GM12891 (cell line): ENCODE data around the gene UPF2.
A peak's percentile ranks its signal among the peaks of the same experiment; 100 is the strongest.

Source experiments
- DNase-seq: peaks from one replicate; pipeline ENCODE4 v3.0.0; 2011; ENCODE audit warnings: low spot score; ENCODE audit not compliant: insufficient read length
- FAIRE-seq: peaks from 2 replicates; lab custom pipeline; 2011; peaks lifted over from hg19 to GRCh38; lab: Jason Lieb, UNC
- PAX5 ChIP-seq: IDR thresholded peaks from 2 replicates; pipeline ENCODE4 v1.6.1; 2011; ENCODE audit warnings: low read length, moderate library complexity, mild to moderate bottlenecking; ENCODE audit not compliant: insufficient read depth, severe bottlenecking
- POLR2A ChIP-seq: IDR thresholded peaks from 2 replicates; pipeline ENCODE4 v1.6.1; 2011; ENCODE audit warnings: low read depth, low read length, control low read depth
- POLR2AphosphoS5 ChIP-seq: IDR thresholded peaks from 2 replicates; pipeline ENCODE4 v1.6.1; 2011; ENCODE audit warnings: low read depth, low read length, control low read depth
- POU2F2 ChIP-seq: IDR thresholded peaks from 2 replicates; pipeline ENCODE4 v1.6.1; 2011; ENCODE audit warnings: low read depth, mild to moderate bottlenecking, control low read depth, low read length, moderate library complexity
- SPI1 ChIP-seq: IDR thresholded peaks from 2 replicates; pipeline ENCODE4 v1.6.1; 2011; ENCODE audit warnings: low read depth, low read length, control low read depth
- TAF1 ChIP-seq: IDR thresholded peaks from 2 replicates; pipeline ENCODE4 v1.6.1; 2011; ENCODE audit warnings: low read depth, low read length, control low read depth

The UPF2 gene

GRCh38 chr10:11910102-11910501 lies 132.5 kb downstream of the UPF2 start:
- TF ChIP-seq POLR2A (no peak), POLR2AphosphoS5 (no peak), SPI1 (no peak), PAX5 (no peak), TAF1 (no peak), POU2F2 (no peak)
- FAIRE-seq, result no peak
- no peak for DNase-seq

DNA sequence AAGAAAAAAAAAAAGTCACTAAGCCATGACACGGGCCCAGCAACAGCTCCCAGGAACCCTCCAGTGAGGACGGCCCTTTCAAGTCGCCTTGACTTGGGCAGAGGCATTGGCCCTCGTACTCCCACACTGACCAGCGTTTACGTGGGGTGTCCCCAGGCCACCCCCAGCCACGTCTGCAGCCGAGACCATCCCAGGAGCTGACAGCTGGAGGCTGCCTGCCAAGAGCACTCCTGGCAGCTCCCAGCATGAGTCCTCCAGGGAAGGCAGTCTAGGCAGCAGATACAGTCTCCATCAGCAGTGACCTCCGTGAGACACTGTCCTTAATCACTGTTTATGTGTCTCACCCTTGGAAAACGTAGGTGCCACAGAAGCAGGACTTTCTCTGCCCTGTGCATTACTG lies 133.0 kb downstream of the UPF2 start:
- FAIRE-seq, result no peak

GRCh38 chr10:11908991-11909390 lies 133.6 kb downstream of the UPF2 start:
- FAIRE-seq, result no peak
- TF ChIP-seq POU2F2 (no peak), POLR2A (no peak), TAF1 (no peak), POLR2AphosphoS5 (no peak), SPI1 (no peak), PAX5 (no peak)
- DNase-seq, result no peak

More for the DNA sequence above, 133.0 kb downstream of the UPF2 start:
- no peak for DNase-seq
- no peak for TF ChIP-seq TAF1
- no peak for TF ChIP-seq POLR2AphosphoS5
- no peak for TF ChIP-seq POLR2A
- no peak for TF ChIP-seq POU2F2
- no peak for TF ChIP-seq SPI1

DNA sequence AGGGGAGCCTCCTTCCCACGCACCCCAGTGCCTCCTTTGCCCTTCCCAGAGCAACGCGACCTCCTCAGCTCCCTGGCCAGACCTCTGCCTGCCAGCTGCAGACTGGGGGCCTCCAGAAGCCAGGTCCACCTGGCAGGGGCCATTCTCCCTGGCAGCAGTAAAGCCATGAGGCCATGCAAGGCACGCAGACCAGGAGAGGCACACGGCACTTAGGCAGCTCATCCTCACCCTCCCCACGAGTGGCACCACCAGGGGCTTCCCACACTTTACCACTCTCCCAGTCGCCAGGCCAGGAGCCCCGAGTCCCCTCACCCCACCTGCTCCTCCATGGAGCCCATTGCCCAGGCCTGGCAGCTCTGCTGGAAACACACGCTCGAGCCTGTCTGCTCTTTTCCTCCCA lies 134.1 kb downstream of the UPF2 start:
- DNase-seq (no peak), FAIRE-seq (no peak)
- TF ChIP-seq SPI1, result no peak

- TF ChIP-seq TAF1 (no peak), POLR2AphosphoS5 (no peak), POU2F2 (no peak), PAX5 (no peak), SPI1 (no peak), POLR2A (no peak)
- FAIRE-seq (no peak), DNase-seq (no peak)
Measured at GRCh38 chr10:11907914-11908313, 134.7 kb downstream of the UPF2 start.

GRCh38 chr10:11906714-11907113 lies 135.9 kb downstream of the UPF2 start:
- FAIRE-seq (peak; percentile 33), DNase-seq (no peak)
- TF ChIP-seq SPI1 (no peak), POU2F2 (no peak), TAF1 (no peak), POLR2A (no peak), POLR2AphosphoS5 (no peak), PAX5 (no peak)

DNA sequence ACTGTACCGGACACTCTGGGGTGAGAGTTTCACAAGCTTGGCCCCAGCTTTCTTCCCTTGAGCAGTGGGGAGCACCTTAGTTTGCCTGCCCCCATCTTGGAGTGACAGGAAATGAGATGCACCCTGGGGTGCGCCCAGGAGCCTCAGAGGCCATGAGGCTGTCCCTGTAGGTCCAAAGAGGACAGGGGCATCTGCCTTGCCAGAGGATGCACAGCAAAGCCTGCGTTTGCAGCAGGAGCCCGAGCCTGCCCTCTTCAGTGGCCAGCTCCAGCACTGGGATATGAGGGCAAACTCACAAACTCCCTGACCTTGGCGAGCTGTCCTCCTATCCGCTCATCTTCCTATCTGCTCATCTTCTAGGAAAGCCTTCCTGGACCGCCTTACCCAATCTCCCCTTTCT lies 140.0 kb downstream of the UPF2 start:
- no peak for DNase-seq
- no peak for FAIRE-seq
- TF ChIP-seq TAF1 (no peak), POU2F2 (no peak), POLR2A (no peak), SPI1 (no peak), POLR2AphosphoS5 (no peak), PAX5 (no peak)

GRCh38 chr10:11901833-11902475 lies 140.7 kb downstream of the UPF2 start:
- no peak for TF ChIP-seq TAF1
- no peak for TF ChIP-seq PAX5
- no peak for TF ChIP-seq POLR2A
- no peak for TF ChIP-seq SPI1
- no peak for TF ChIP-seq POLR2AphosphoS5
- no peak for TF ChIP-seq POU2F2
- no peak for DNase-seq
- no peak for FAIRE-seq

DNA sequence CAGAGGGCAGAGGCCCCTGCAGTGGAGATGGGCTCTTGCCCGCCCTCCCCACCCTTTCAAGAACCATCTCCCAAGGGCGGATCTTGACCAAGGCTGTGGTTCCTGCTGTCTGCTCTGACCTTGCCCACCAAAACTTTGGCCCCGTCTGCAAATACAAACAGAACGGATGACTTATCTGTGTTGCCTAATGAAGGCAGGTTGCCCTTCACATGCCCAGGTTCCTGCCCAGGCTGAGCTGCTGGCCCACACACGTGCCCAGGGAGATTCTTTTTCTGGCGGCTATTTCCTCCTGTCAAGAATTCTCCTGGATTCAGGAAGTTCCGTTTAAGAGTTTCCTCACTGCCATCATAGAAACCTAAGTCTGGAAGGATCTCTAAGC lies 141.2 kb downstream of the UPF2 start:
- TF ChIP-seq POLR2AphosphoS5, result no peak
- no peak for TF ChIP-seq TAF1
- no peak for TF ChIP-seq POLR2A
- no peak for TF ChIP-seq SPI1
- no peak for TF ChIP-seq POU2F2
- no peak for TF ChIP-seq PAX5
- no peak for FAIRE-seq
- no peak for DNase-seq

DNA sequence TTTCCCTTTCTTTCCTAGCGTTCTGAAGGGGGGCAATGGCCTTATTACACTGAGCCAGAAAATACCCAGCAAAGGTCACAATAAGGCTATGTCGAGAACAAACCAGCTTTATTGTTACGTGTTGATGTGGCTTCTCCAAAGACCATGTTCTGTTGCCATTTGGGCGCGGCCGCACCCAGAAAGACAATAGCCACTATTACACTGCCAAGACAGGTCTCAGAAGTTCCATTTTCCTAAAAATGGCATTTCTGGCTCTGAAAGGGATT lies 141.6 kb downstream of the UPF2 start:
- DNase-seq, result no peak
- FAIRE-seq, result no peak
- TF ChIP-seq PAX5 (no peak), POLR2A (no peak), SPI1 (no peak), POU2F2 (no peak), POLR2AphosphoS5 (no peak)
